Esophagus muscularis mucosa (tissue), 4 donors: ENCODE data around the gene CAPNS1.

ENCODE experiments used
- CTCF ChIP-seq, 3 experiments: fragments of 200-600 bp in 2 of 3; fragments of 450-650 bp in 1 of 3; sonication (generic) in 2 of 3; IDR thresholded peaks; one replicate each; pipeline ENCODE4 v1.5.1; 2017 to 2019; ENCODE audit warnings: antibody characterized with exemption in 3 of 3, mild to moderate bottlenecking in 2 of 3, moderate library complexity in 1 of 3
- EP300 ChIP-seq: sonication (generic); formaldehyde crosslinking; IDR thresholded peaks from one replicate; pipeline ENCODE4 v1.6.1; 2017; ENCODE audit warnings: antibody characterized with exemption
- POLR2A ChIP-seq: fragments of 450-650 bp; IDR thresholded peaks from one replicate; pipeline ENCODE4 v1.6.1; 2017; ENCODE audit warnings: antibody characterized with exemption, moderate library complexity, mild to moderate bottlenecking, low read depth
- POLR2AphosphoS5 ChIP-seq, 2 donors: sonication (generic); formaldehyde crosslinking; IDR thresholded peaks; one replicate each; pipeline ENCODE4 v1.6.1; 2017; ENCODE audit warnings: antibody characterized with exemption in 2 of 2

- TF ChIP-seq CTCF (IDR thresholded peaks at IDR 0.05), result no peak
- no peak for TF ChIP-seq POLR2AphosphoS5 (IDR thresholded peaks at IDR 0.05)
- TF ChIP-seq POLR2A, result no peak
- no peak for TF ChIP-seq EP300
Observed at GRCh38 chr19:36163813-36164212, 23.9 kb downstream of the CAPNS1 start.
